ENCODE measurements around the gene ZNF462.

Gene ZNF462

GRCh38 chr9:106932178-106932577 lies 69.2 kb downstream of the ZNF462 start:
- DNase-seq: no peak

DNA sequence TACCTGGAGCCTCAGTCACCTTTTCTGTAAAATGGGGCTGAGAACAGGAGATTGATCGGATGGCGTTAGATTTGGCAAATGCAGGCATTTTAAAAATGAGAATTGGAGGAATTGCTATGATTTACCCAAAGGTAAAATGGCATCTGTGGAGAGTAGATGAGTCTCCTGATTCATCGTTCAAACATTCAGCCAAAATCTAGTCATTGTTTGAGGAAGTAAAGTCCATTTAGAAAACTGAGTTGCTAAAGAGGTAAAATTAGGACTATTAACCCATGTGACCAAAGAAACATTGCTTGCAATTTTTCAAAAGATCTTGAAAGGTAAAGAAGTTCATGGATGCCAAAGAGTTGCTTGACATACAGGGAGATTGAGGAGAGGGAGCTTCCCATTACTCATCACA lies 69.7 kb downstream of the ZNF462 start:
- DNase-seq: no peak

DNA sequence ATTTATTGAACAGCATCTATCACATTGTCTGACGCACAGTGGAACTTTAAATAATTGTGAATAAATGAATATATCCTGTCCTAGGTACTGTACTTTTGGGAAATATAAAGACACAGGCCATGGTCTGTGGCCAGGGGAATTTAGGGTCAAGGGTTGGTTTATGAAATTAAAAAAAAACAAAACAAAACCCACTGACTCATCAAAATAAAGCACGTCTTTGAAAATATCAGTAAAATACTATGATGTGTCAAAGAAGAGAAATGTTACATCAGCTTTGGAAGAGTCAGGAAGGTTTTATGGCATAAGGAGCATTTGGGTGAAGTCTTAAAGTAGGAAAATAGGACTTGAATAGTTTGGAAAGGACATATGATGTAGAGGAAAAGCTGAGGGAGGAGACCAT lies 70.5 kb downstream of the ZNF462 start:
- DNase-seq: no peak

DNA sequence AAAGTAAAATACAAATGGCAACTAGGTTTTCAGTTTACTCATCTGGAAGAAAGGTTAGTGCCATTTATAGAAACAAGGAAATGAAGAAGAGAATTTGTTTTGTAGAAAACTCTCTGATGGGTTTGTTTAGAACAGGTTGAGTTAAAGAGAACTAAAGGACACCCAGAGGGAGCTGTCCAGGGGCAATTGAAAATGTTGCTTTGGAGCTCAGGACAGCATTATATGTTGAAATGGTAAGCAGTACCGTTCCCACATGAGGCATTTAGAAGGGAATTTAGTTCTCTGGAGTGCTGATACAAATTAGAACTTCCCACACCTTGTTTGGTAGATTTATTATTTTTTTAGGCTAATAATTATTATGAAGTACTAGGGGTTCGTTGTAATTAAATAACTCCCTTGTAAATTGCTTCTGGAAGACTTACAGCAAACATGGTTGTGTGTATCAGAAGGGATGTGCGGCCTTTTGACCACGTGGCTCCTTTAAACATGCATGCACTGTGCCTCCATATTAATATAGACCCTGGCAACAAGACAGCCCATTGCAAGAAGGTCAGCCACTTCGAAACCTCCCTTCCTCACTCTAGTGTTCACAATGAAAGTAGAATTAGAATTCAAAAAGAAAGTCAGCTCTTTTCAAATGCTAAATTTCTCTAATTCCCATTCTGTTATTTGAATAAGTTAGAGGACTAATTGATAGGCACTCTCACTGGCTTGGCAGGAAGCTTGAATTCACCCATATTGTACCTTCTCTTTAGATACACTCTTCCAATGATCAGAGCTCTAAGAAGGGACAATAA lies 71.7 kb downstream of the ZNF462 start:
- DNase-seq: no peak

DNA sequence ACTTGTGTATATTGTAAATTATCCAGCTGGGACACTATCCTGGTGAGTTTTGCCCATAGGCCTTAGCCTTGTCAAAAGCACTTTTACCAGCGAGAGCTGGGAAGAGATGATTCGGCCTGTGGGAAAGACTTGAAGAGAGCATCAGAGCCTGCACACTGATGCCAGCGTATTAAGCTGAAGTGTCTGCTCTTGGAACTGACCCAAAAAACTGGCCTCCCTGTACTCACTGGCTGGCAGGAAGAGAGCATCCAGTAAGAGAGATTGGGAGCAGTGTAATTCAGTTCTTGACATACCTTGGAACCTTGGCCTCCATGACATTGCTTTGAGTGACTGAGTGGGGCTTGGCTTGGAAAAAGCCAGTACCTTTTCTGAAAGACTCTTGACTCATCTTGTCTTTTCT lies 73.7 kb downstream of the ZNF462 start:
- DNase-seq: no peak

DNA sequence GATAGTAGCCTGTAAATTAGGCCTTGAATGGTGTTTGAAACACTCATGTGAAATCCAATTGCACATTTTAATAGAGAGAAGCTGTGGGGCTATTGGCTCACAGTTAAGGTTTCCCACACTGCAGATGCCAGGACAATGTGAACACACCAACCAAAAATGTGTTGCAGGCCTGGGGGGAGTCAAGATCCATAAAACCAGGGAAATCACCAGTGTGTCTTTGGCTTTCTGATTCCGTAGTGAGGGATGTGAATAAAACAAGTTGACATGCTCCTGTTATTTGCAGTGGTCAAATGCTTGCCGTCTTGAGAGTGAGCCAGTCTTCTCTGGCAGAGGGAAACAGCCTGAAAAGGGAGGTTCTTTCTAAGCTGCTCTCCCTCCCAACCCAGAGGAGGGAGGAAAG lies 79.0 kb downstream of the ZNF462 start:
- no peak for DNase-seq

DNA sequence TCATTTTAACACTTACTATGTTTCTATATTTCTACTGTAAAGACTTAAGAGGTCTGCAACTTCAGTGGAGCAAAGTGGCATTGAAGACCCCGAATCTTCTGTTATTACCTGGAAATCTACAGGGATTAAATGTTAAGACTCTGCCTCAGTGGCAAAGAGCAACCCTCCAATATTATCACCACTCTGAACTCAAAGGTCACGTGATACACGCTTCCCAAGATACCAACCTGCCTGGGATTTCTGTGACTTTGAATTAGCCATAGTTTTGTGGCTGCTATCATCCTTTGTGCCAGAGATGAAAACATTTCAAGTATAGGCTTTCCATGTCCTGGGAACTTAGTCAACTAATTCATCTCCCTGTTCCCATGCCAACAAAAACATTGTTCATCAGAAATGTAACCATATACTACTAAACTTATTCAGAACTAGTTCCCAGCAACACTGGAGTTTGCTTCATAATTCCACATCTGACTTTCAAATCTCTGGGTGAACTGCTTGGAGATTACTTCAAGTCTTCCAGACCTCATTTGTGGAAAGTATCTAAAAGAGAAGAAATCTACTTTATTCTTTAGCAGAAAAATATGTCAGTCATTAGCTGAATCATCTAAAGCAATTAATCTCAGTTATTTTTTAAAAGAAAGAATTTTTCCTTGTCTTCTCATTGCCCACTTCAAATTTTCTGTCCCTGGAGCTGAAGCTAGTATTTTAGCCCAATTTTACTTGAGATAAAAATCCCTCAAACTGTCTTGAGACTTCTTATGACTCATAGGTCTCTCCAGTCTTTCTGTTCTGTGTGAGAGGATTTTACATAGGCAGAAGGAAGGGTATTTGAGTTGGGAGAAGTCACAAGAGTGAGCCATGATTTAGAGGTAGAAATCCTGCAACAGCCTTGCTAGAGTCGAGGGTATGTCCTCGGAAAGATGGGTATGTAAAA lies 83.0 kb downstream of the ZNF462 start:
- DNase-seq: no peak

DNA sequence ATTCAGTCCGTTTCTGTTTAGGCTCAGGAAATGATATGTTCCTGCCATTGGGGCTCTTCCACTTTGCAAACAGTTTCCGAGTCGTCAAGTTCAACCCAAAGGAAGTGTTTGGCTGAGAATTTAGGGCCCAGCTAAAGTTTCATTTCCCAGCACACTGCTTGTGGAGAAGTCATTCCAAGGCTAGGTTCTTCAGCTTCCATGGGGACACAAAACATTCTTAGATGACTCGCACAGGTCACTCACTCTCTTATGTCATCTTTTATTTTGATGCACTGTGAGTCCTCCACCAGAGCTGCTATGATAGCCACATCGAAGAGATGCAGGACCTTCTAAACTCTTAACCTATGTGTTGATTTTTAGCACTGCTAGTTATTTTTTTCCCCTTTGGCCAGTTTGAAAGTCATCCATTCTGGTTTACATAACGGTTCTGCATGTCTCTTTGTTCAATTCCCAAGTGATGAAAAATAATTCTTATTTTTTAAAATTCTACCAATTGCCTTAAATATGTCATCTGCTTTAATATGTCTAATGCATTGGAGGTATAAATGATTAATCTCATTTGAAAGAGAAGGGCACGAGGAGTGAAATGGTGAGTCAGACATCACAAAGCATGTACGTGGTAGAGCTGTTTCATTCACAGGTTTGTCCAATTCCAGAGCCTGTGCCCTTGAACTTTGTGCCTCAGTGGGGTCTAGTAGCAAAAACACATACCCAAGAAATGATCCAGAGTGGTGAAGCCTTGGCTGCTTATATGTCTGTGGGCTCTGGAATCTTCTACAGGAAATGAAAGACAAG lies 84.3 kb downstream of the ZNF462 start:
- DNase-seq: no peak

DNA sequence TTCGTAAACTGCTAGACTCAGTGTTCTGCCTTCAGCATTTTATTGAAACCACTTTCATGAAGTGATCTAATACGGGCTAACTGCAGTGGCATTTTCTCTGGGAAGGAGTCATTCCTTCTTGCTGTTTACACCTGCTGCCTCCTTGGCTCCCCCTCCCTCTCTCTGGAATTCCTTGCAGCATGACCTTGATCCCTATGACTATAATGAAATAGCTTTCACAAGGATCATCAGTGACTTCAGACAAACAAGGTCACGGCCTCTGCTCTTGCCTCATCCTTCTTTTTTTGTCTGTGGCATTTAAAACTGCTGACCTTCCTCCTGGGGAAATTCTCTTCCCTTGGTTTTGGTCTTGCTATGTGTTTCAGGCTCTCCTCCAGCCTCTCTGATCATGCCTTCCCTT lies 90.2 kb downstream of the ZNF462 start:
- no peak for DNase-seq

GRCh38 chr9:106954558-106954957 lies 91.6 kb downstream of the ZNF462 start:
- no peak for DNase-seq

- DNase-seq: no peak
Observed at GRCh38 chr9:106954974-106955850, 92.2 kb downstream of the ZNF462 start.

DNA sequence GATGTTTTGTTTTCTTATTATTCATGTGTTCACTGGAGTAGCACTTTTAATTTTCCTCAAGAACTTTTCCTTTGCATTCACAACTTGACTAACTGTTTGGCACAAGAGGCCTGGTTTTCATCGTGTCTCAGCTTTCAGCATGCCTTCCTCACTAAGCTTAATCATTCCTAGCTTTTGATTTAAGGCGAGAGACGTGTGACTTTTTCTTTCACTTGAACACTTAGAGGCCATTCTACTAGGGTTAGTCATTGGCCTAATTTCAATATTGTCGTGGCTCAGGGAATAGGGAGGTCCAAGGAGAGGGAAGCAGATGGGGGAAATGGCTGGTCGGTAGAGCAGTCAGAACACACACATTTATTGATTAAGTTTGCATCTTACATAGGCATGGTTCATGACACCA lies 94.0 kb downstream of the ZNF462 start:
- DNase-seq: no peak

DNA sequence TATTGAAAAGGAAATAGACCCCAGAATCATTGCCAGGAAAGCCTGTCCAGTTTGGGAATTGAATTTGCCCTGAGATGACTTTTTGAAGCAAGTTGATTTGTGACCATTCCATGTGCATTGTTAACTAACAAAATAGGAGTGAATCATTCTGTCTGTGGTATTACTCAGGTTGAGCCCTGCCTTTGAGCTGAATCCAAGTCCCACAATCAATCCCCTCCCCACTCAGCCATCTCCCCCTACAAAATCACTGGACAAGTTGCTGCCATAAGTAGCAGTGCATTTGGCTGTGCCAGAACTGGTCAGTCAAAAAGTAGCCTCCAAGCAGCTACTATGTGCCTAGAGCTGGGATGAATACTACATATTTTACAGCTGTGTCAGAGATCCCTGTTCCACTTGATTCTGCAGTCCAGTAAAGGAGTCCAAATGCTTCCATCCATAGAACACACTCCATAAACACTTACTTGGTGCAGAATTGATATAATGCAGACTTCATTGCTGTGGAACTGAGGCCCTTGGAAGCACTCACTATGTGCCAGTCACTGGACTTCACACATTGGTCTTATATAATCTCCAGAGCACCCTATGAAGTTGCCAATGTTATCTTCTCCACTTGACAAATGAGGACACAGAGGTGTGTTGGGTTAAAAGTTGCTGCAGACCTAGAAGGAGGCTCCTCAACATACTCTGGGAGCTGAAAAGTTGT lies 96.1 kb downstream of the ZNF462 start:
- no peak for DNase-seq

DNA sequence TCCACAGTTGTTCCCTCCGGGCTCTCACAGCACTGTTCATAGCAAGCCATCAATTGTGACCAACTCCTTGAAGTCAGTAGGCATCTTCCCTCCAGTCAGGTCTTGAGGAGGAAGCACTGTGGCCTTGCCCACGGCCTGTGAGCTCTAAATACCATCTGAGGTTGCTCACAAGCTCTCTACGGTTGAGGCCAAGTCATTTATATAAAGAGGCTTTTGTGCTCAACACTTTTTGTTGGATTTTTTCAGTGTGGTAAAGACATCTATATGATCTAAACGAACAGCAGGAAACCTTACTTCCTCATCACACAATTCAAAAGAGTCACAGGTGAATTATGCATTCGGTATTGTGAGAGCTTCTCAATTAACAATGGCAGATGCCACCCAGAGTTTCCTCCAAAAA lies 97.3 kb downstream of the ZNF462 start:
- DNase-seq: no peak

DNA sequence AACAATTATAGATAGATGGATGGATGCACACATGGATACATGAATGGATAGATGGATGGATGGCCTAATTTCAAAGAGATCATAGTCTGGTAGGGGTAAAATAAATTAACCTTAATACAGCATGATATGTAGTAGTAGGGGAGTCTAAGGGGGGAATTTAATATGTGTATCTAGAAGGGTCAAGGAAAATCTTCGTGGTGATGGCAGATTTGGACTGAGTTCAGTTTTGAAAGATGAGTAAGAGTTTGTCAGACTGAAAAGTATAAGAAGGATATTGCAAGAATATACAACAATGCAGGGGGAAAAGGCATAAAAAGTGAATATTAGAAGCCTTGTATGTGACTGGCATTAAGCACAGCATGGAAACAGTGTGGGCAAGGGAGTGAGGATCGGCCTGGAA lies 98.7 kb downstream of the ZNF462 start:
- no peak for DNase-seq

DNA sequence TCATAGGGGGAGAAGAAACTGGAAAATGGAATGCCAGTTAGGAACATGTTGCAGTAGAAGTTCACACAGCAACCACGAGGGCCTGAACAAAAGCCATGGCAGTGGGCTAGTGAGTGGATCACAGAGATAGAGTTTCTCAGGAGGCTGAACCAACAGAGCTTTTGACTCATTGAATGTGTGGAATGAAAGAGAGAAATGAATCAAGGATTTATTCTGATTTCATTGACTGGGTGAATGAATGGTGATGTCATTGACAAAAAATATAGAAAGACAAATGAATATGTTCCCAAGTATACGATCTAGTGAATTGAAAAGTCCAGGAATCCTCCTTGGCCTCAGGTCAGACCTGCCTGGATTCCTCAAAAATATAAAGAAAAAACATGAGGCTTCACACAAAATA lies 99.2 kb downstream of the ZNF462 start:
- no peak for DNase-seq

DNA sequence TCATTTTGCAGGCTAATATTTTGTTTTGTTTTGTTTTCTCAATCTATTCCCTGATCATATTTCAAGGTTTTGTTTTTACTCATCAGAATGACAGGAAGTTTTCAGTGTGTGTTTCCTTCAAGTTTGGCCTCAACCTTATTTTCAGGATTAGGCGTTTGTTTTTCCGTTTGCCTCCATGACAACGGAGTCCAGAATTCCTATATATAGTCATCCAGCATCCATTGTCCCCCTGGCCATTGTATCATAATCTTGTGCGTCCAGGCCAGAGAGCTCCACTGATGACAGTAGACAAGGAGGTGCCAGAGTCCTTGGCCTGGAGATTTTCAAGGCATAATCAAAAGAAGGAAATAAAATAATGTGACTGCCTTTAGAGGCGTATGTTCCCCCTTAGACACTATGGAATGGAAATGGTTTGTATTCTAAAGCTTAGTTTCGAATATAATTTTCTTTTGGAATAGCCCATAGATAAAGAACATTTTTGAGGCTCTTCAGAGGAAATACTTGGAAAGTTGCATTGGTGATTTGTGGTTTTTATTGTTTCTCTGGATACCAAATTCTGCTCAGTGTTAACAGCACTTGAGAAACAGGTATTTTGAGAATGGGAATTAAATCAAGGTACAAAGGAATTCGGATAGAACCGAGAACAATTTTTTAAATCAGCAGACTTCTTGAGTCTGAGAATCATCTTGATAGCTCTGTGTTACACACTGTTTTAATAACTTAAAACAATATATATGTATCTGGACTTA lies 99.8 kb downstream of the ZNF462 start:
- DNase-seq: no peak

- DNase-seq: no peak
Observed at GRCh38 chr9:106963684-106964083, 100.7 kb downstream of the ZNF462 start.

DNA sequence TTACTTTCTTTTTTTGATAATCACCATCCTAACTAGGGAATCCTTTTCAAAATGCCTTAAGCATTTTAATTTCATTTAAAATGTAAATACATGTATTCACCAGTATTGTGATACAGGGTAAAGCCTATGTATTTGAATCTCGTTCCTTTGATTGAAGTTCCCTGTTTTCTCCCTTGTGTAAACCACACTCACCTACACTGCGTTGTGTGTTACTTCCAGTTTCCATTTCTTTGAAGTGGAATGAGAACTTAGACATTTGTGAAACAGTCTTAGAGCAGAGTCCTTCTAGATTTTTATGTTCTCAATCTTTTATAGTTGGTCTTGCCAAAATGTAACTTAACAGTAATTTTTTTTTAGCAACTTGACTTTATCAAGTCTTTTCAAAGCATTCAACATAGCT lies 101.4 kb downstream of the ZNF462 start:
- peak in 1 of 2 donors; percentile 6 for DNase-seq

DNA sequence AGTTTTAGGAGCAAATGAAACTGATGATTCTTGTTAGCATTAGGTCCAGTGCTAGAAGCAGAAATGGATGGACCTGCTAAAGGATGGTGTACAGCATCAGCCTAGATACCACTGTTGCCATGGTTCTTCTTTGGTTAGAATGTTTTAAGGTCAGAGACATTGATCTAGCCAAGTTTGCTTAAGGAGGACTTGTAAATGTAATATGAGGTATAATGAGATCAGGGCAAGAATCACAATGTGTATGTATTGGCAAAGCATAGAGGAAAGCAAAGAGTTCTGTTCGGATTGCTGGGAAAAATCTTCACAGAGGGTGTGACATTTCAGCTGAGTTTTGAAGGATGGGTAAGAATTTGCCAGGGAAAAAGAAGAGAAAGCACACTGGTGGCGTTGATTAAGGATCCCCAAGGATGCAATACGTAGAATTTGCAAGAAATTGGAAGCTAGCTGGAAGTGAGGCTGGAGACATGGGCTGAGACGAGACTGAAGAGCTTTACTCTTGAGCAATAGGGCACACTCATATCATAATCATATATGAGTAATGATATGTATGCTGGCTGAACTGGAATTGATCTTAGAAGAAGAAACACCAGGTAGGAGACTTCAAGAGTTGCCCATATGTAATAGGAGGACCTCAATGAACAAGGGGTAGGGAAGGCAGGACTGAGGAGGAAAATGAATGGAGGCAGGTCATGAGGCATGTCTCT lies 102.0 kb downstream of the ZNF462 start:
- DNase-seq: no peak
